GM18951 (cell line): ENCODE measurements around the gene CNIH2.

Experiments used
- POLR2A ChIP-seq: IDR thresholded peaks from 4 replicates; pipeline ENCODE4 v1.6.1; 2011; ENCODE audit warnings: mild to moderate bottlenecking; ENCODE audit not compliant: insufficient read length, insufficient read depth; ENCODE audit errors: extremely low read depth
- in situ Hi-C: fragments of 300-500 bp; cut with MboI; formaldehyde crosslinking; loops from one replicate; pipeline ENCODE4 v1.12.0; 2022; ENCODE audit warnings: low sequenced_read_pairs, mixed read lengths, inconsistent platforms; ENCODE audit not compliant: unreplicated experiment

Gene CNIH2

DNA sequence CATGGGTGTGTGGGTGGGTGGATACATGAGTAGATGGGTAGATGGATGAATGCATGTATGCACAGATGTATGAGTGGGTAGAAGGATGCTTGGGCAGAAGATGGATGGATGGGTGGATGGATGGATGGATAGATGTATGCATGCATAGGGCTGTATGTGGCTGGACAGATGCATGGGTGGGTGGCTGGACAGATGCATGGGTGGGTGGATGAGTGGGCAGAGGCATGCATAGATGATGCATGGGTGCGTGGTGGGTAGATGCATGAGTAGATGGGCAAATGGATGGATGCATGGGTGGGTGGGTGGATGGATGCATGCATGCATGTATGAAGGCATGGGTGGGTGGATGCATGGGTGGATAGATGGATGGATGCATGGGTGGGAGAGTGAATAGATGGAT is 45.7 kb downstream of the CNIH2 start:
- no peak for TF ChIP-seq POLR2A
- in situ Hi-C loops: no loop called here

DNA sequence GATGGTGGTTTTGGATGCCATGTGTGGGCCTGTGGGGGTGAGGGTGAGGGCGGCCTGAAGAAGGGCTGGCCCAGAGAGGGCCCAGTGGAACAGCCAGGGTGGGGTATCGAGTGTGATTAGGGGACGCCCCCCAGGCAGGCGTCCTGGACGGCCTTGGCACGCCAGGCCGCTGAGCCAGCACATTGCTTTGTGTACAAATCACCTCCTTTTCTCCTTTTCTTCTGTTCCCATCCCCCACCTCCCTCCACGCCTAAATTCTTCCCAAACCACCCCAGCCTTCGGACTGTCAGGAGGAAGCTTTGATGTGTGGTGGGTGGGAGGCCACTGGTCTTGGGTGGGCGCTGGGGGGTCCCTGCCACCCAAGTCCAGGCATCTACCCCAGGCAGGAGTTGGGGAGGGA is 46.7 kb downstream of the CNIH2 start:
- TF ChIP-seq POLR2A: no peak
- in situ Hi-C loops: no loop called here

- TF ChIP-seq POLR2A: no peak
- in situ Hi-C loops: no loop called here
Measured at GRCh38 chr11:66325263-66325671, 47.3 kb downstream of the CNIH2 start.

DNA sequence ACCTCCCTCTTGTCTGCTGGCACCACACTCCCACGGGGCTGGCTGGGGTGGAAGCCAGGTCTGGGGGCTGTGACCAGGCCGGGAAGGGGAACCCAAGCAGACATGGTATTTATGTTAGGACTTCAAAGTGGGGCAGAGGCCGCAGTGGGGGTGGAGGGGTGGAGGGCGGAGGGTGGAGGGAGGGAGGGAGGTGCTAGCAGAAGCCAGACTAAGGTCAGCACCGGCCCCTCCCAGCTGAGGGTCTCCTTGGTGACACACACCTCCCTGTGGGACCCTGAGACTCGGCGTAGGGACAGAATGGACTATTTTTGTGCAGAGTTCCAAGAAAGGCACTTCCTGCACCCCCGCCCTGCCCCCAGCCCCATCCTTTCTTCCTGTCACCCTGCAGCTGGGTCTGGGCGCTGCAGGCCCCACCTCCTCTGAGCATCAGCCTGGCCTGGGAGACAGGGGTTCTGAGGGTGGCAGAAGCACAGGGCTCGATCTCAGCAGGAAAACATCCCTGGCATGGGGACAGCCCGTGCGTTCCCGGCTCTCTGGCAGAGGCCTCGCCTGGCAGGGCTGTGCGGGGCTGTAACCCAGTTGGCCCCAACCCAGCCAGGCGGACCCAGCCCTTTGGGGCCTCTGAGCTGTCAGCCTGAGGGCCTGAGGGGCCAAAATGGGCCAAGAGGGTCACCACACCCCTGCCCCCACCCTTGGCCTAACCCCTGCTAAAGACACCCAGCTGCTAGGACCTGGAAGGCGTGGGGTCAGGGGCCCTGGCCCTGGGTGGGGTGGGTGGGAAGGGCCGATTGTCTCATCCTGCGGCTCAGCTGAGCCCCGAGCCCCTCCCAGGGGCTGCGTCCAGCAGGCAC is 48.5 kb downstream of the CNIH2 start:
- TF ChIP-seq POLR2A: no peak
- in situ Hi-C loops: no loop called here

DNA sequence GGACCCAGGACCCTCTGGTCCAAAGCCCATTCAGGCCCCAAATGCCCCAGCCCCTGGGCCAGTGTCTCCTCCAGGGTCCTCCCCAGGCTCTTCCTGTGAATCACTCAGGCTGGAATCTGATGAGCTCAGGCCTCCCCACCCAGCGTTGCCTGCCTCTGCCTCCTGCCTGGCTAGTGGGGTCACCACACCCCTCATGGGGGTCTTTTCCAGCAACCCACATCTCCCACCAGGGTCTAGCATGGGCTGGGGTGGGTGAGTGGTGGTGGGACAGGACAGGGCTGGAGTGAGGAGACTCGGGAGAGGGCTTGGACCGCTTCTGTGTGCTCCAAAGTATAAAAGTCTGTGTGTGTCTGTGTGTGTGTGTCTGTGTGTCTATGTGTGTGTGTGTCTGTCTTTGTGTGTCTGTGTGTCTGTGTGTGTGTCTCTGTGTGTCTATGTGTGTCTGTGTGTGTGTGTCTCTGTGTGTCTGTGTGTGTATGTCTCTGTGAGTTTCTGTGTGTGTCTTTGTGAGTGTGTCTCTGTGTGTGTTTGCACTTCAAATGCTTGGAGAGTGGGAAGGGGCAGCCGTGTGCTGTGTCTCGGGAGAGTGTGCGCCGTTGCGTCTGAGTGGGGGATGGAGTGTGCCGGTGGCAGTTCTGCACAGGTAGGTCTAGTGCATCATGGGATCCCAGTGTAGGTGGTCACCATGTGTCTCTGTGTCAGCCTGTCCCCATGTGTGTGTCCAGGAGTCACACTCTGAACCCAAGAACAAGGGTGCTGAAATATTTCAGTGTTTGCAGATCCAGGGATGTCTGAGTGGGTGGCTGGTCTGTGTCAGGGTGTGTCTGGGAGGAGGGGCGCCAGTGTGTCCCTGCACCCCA is 49.4 kb downstream of the CNIH2 start:
- in situ Hi-C loops: no loop called here

GRCh38 chr11:66328031-66328301 is 50.0 kb downstream of the CNIH2 start:
- in situ Hi-C loops: no loop called here

More for the DNA sequence above, 49.4 kb downstream of the CNIH2 start:
- no peak for TF ChIP-seq POLR2A

GRCh38 chr11:66328302-66329144 is 50.5 kb downstream of the CNIH2 start:
- in situ Hi-C loops: no loop called here
- TF ChIP-seq POLR2A: no peak

More at GRCh38 chr11:66328031-66328301, 50.0 kb downstream of the CNIH2 start:
- TF ChIP-seq POLR2A: no peak

DNA sequence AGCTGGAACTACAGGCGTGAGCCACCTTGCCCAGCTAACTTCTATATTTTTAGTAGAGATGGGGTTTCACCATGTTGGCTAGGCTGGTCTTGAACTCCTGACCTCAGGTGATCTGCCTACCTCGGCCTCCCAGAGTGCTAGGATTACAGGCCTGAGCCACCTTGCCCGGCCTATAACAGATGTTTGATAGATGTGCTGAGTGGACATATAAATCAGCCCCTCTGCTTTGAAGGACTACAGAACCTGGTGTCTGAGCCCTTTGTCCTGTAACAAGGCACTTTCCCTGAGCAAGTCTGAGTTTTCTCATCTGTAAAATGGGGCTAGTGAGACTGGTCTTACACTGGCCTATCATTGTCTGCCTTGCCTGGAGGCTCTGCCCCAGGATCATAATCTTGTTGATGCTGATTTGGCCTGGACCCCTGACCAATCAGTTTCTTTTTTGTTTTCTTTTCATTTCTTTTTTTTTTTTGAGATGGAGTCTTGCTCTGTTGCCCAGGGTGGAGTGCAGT is 51.2 kb downstream of the CNIH2 start:
- TF ChIP-seq POLR2A: no peak
- in situ Hi-C loops: no loop called here

DNA sequence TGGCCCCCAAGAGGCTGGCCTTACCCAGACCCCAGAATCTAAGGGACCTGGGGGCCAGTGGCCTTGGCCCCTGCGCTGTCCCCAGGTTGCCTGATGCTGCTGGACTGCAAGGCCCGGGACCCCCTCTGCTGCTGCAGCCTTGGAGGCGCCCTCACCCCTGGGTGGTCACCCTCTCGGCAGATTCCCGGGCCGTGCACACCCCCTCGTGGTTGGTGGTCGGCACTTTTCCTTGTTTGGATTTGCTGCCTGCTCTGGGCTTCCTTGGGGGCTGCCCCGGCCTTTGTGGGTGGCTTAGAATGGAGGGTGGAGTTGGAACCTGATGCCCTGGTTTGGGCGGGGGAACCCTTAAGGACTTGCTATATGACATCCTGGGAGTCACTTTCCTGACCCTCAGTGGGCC is 53.0 kb downstream of the CNIH2 start:
- no peak for TF ChIP-seq POLR2A
- in situ Hi-C loops: no loop called here

- no peak for TF ChIP-seq POLR2A
- in situ Hi-C loops: no loop called here
Measured at GRCh38 chr11:66331542-66332370, 53.8 kb downstream of the CNIH2 start.

- in situ Hi-C loops: no loop called here
- TF ChIP-seq POLR2A: no peak
Measured at GRCh38 chr11:66332371-66333219, 54.6 kb downstream of the CNIH2 start.

DNA sequence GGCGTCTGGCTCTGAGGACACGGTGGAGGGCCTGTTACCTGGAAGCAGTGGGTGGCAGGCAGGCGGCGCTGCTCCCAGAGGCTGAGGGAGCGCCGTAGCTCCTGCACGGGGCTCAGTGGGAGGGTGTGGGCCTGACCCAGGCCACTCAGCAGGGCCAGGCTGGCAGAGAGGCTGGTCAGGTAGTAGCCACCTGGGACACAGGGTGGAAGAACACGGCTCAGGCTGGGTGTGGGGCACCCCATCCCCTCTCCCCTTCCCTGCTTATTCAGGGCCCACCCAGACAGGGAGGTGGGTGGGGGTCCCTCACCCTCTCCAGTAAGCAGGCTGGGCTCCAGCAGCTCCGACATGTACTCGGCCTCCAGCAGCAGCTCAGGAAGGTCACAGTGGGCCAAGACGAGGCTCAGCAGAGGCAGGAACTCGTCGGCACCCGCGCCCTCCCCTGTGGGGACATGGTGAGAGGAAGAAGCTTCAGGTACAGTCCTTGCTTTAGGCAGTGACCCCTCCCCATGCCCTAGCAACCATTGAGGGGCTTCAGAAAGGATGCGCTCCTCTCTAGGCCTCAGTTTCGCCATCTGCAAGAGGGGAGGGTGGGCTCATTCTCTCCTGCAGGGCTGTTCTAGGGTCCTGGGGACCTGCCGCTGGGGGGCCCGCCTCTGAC is 55.4 kb downstream of the CNIH2 start:
- in situ Hi-C loops: no loop called here
- TF ChIP-seq POLR2A: no peak
